Dermis microvascular lymphatic vessel endothelial cell (primary cell): Measurements from ENCODE around the gene LRMDA. TPM values are rescaled to one million over a fixed set of nuclear protein-coding genes. Genes with fewer than 3 reads are reported as not detected.

Source experiments
- DNase-seq, 2 donors: peaks; one replicate each; pipeline versions ENCODE4 v3.0.0 to v3.0.0-alpha.2; 2010; ENCODE audit warnings: low read depth in 2 of 2
- total RNA-seq: library from RNA; depleted of rRNA; stranded (reverse); fragments of >200 nt; gene quantifications from 2 replicates; pipeline ENCODE4 v1.2.1, GENCODE V29; 2014

LRMDA gene
- total RNA-seq, 1 donor from 2014 or later = 10.4 TPM

DNA sequence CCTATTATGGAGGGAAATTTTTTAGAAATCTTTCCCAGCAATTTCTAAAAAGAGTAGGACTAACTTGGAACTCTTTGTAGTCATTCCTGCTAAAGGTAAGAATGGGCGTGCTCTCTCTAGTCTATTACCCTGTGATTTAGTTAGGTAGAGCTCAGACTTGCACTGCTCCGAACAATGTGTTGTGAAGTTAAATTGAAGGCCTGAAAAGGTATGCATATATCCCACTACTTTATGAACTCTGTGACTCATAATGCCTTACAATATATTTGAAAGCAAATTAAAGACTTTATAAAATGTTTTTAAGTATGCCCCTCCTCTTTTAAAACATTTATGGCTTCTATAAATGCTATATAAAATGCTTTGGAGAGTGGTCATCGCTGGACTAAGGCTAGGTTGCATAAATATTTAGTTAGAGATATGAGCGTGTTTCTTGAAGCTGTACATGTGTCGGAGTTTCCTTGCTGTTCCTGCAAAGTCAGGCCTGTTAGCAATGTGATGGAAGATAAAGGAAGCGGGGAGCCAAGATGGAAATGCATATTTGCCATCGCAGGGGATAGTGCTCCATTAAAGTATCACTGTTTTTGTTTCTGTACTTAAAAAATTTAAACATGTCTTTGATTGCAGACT, 761.4 kb downstream of the LRMDA start:
- no peak for DNase-seq

DNA sequence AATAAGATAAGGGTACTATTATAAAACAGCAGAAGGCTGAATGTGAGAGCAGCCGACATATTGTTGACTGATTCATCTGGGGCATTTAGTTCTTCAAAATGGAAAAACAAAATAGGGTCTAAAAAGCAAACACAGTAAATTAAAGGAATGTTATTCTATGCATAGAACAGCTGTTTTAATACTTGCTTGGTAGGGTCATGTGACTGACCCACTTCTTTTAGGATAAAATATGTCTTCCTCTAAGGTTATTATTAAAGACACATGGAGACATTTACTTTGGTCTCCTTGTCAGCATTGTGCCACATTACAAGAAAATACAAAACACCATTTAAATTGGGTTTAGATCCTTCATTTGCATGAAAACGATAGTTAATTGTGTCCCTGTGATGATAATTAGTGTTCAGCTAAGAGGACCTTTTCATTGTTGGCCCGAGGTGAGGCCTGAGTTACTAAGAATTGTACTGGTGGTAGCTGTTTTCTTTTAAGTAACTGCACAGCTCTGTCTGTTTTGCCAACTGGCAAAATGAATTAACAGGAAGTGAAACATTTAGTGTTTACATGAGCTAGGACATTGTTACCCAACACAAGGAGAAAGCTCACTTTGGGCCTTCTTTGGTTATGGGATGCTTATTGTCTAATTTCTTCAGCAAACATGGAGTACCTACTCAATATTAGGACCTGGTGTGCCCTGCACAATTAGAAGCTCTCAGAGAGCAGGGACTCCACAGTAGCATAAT, 764.4 kb downstream of the LRMDA start:
- DNase-seq = no peak

- DNase-seq = no peak
Observed at GRCh38 chr10:76197293-76197692, 765.9 kb downstream of the LRMDA start.

- no peak for DNase-seq
Observed at GRCh38 chr10:76198287-76199035, 767.0 kb downstream of the LRMDA start.

GRCh38 chr10:76201962-76202361, 770.5 kb downstream of the LRMDA start:
- no peak for DNase-seq

- no peak for DNase-seq
Observed at GRCh38 chr10:76202777-76203176, 771.4 kb downstream of the LRMDA start.

GRCh38 chr10:76205361-76205760, 773.9 kb downstream of the LRMDA start:
- DNase-seq = no peak

DNA sequence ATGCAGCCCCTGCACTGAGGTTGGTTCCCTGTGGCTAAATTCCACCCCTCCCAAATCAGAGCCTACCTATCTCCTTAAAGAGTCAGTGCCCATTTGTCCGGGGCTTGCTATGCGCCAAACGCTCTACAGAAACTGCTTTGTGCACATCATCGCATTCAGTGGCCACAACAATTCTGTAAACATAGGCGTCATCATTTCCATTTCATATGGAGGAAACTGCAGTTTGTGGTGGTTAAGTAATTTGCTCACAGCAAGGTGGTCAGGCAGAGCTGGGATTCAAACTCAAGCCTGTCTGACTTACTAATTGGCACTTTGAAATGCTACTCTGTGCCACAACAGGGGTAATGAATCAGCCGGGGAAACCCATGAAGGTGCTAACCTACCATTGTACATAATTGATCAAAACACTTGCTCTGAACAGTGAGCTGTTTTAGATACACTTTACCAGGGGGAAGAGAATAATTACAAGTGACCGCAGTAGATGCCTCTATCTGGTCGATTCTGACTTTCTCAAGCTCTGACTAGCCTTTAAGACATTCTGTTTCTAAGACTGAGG, 775.5 kb downstream of the LRMDA start:
- no peak for DNase-seq

GRCh38 chr10:76209135-76209534, 777.7 kb downstream of the LRMDA start:
- no peak for DNase-seq

DNA sequence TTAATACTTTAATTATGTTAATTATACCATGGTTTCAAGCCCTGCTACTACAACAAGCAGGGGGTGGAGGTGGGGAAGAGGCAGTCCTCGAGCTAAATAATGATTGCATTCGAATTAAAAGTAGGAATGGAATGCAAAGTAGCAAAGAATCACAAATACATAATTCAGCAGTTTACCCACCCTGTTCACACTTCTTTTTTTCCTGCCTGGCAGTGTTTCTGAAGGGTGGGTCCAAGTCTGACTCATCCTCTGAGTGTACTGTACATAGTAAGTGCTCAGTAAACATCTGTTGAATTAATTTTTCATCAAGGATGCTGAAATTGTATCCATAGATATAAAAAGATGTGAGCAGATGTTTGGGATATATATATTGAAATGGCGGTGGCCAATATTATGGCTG, 778.8 kb downstream of the LRMDA start:
- DNase-seq = no peak

DNA sequence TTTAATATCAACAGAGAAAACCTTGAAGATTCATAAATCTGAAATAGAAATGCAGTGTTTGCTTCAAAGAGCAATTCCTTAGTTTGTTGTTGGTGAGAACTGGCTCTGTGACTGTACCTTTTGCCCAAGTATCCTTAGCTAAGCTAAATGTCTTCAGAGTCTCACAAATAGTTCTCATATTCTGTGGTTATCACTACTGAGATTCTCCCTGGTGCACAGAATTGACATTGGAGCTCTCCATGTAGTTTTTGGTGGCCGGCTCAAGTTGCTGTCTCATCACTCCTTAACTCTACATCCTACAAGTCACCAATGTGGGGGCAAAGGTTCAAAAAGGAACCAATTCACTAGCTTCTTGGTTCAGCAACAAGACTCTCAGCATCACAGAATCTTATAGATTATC, 780.3 kb downstream of the LRMDA start:
- DNase-seq = no peak

- no peak for DNase-seq
Observed at GRCh38 chr10:76213876-76214275, 782.5 kb downstream of the LRMDA start.

- DNase-seq = no peak
Observed at GRCh38 chr10:76218035-76218434, 786.6 kb downstream of the LRMDA start.

DNA sequence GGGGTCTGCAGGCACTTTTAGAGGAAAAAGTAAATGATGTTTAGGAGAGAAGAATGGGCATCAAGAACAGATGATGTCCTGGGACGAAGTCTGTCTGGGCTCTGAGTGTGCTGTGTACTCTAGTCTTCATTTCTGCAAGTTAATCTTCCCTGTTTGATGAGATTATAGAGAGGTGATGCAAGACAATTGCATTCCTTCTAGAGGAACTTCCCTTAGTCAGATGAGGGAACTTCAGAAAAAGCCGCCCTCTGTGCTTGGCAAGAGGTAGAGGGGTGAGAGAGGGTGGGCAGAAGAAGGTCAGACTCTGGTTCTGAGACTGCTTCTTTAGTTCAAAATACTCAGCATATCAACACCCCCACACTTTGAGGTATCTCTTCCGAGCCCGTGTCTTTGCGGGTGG, 797.9 kb downstream of the LRMDA start:
- DNase-seq = no peak

DNA sequence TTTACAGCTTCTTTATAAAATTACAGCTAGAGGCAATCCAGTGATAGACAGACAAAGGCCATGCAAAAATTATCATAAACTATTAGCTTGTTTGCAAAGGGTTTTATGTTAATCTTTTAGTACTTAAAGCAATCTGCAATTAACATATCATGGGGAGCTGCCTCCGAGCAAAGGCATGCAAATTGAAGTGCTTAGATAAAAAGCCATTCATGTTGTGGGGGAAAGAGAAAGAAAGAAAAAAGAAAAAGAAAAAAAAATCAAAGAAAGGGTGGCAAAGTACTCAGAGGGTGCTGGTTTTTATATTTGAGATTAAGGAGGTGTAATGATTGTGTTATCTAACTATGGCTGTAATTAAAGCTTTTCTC, 799.5 kb downstream of the LRMDA start:
- DNase-seq = no peak

DNA sequence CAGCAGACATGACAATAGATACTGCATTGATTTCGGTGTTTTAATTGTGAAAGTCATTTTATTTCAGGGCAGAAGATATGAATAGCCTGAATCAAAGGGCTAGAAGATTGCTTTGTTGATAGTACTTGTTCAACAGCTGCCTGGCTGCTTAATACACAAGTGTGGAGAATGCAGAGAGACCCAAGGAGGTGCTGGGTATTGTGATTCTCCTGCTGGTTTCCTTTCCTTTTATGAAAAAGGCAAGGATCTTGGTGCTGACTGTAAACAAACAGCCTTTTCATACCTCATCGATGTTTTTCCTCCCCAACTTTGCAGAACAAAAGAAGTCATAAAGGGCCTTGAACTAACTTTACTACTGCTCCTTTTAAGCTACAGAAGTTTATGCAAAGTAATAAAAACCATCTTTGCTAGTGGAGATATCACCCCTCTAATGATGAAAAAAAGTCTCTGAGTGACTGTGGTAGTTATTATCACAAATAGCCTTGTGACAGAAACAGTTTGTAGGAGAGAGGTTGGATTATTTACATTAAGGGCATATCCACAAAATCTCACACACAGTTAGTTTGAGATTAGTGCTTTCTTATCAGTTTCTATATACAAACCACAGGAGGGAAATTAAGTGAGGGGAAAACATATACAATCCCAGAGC, 800.0 kb downstream of the LRMDA start:
- DNase-seq = no peak

GRCh38 chr10:76234499-76235226, 803.2 kb downstream of the LRMDA start:
- DNase-seq = no peak

DNA sequence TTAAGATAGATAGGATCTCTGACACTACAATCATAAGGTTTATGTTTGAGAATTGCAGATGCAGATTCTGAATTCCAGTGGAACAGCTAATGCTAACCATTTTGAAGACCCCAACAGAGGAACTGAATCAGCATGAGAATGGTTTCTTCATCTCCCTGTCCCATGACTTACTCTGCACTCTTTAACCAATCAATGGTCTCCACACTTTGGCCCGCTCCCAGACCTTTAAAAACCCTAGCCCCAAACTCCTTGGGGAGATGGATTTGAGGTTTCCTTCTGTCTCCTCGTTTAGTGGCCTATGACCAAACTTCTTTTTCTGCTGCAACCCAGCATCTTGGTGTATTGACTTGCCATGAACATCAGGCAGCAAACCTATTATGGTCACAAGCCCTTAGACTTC, 804.9 kb downstream of the LRMDA start:
- DNase-seq = no peak

- no peak for DNase-seq
Observed at GRCh38 chr10:76242956-76243355, 811.5 kb downstream of the LRMDA start.

DNA sequence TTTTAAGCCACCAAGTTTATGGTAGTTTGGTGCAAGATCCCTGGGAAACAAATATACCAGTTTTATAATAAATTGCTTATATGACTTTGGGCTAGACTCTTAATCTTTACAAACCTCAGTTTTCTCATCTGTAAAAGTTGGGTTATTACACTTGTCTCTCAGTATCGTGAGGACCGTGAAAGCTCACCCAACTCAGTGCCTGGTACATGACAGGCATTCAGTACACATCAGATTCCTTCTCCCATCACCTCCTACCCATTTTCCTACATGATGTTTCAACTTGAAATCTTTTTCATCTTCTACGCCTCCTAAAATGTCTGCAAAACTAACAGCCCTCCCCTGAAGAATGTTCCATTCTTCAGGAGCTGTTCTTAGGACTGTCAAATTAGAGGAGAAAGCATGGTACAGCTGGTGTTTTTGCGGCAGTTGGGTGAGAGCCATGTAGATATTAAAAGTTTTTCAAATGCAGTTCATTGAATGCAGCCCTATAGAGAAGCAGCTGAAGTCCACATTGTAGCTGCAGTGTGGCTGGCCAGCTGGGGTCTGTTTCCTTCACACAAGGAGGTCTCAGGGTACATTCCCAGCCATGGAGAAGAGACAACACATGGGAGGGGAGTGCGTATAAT, 812.8 kb downstream of the LRMDA start:
- DNase-seq = no peak
